ENCODE measurements around the gene UBB.

- TF ChIP-seq CTCF (IDR thresholded peaks at IDR 0.05; ENCODE audit: borderline replicate concordance, extremely low read depth, low read length, poor library complexity, severe bottlenecking) (no peak), EZH2 (IDR thresholded peaks at IDR 0.05; ENCODE audit: borderline replicate concordance, low read depth, low read length, severe bottlenecking) (no peak)
Measured at GRCh38 chr17:16384557-16384956, 3.7 kb downstream of the UBB start.
